Testis (tissue), 3 donors: ENCODE data around the gene IPO7. TPM values are rescaled to one million over a fixed set of nuclear protein-coding genes. Genes with fewer than 3 reads are reported as not detected.
A peak's percentile ranks its signal among the peaks of the same experiment; 100 is the strongest.
"Not testable (repeated sequence)": the region's sequence is repeated elsewhere in the genome, so short reads cannot be mapped to it uniquely, and the experiment has no call there.

ENCODE experiments used
- DNase-seq: peaks from one replicate; pipeline ENCODE4 v3.0.0-alpha.2; 2019
- H3K27ac ChIP-seq, 2 donors: fragments of 200-600 bp; sonication (generic); one replicate each; pipeline ENCODE4 v1.5.1; 2019
- H3K27me3 ChIP-seq: fragments of 200-600 bp; sonication (generic); one replicate; pipeline ENCODE4 v1.5.1; 2019
- H3K36me3 ChIP-seq: fragments of 200-600 bp; sonication (generic); one replicate; pipeline ENCODE4 v1.5.1; 2017; ENCODE audit warnings: low read depth; ENCODE audit errors: missing control alignments
- H3K4me1 ChIP-seq: fragments of 200-600 bp; sonication (generic); one replicate; pipeline ENCODE4 v1.5.1; 2019
- H3K4me3 ChIP-seq, 2 donors: fragments of 200-600 bp; sonication (generic); one replicate each; pipeline ENCODE4 v1.5.1; 2017 to 2019
- H3K9me3 ChIP-seq: fragments of 200-600 bp; sonication (generic); one replicate; pipeline ENCODE4 v1.5.1; 2017
- CTCF ChIP-seq, 3 experiments: fragments of 450-650 bp in 2 of 3; fragments of 200-600 bp in 1 of 3; sonication (generic) in 1 of 3; IDR thresholded peaks; one replicate each; pipeline ENCODE4 v1.5.1; 2016 to 2019; ENCODE audit warnings: antibody characterized with exemption in 3 of 3, mild to moderate bottlenecking in 2 of 3, moderate library complexity in 1 of 3
- POLR2A ChIP-seq: fragments of 450-650 bp; IDR thresholded peaks from one replicate; pipeline ENCODE4 v1.6.1; 2017; ENCODE audit warnings: antibody characterized with exemption, mild to moderate bottlenecking, moderate library complexity
- WGBS, 2 donors: methylation state at CpG; one replicate each; pipeline ENCODE4 v1.1.5; 2018; 5-methylcytosine and 5-hydroxymethylcytosine counted together
- intact Hi-C: fragments of 100-400 bp; cut with DNase I; formaldehyde crosslinking; loops from one replicate; pipeline ENCODE4 v1.15.1; 2023; ENCODE audit warnings: low total_unique reads
- polyA plus RNA-seq: library from polyadenylated mRNA; stranded (reverse); fragments of 350-450 nt; fragmentation: Illumina TruSeq; extraction: RNeasy Lipid Tissue Mini Kit (QIAGEN cat#74804); gene quantifications from one replicate; pipeline ENCODE4 v1.2.3, GENCODE V29; 2014; ENCODE audit warnings: low read depth, low replicate concordance; ENCODE audit not compliant: insufficient read depth
- total RNA-seq, 2 donors: library from RNA; depleted of rRNA; stranded (reverse); fragments of >200 nt; gene quantifications; one replicate each; pipeline ENCODE4 v1.2.3, GENCODE V29; 2016

Gene IPO7
- total and polyA plus RNA-seq, 3 donors from 2014 or later, result 28.8 to 65.6 (median 51.7) TPM

- intact Hi-C loops, result no loop called here
- 57 to 70% methylated on average over 6 of the region's 6 CpGs for WGBS, 2 donors
- no peak overlapping the region for H3K27ac ChIP-seq
- H3K9me3 ChIP-seq, result no peaks in the 10 kb centered on the region
- H3K27me3 ChIP-seq, result no peaks in the 10 kb centered on the region
- no peak overlapping the region for H3K4me3 ChIP-seq
- TF ChIP-seq CTCF (IDR thresholded peaks at IDR 0.05) (no peak), POLR2A (no peak)
- DNase-seq, result no peak
- no peaks in the 10 kb centered on the region for H3K4me1 ChIP-seq
- no peaks in the 10 kb centered on the region for H3K36me3 ChIP-seq
These were observed 33.1 kb upstream of the IPO7 start for GRCh38 chr11:9351321-9351881.

GRCh38 chr11:9357041-9357440 lies 27.4 kb upstream of the IPO7 start:
- H3K4me1 ChIP-seq, result peaks cover 4% of the 10 kb centered on the region
- no peaks in the 10 kb centered on the region for H3K27me3 ChIP-seq
- no peak overlapping the region for H3K27ac ChIP-seq
- no peaks in the 10 kb centered on the region for H3K9me3 ChIP-seq
- 90 to 96% methylated on average over 4 of the region's 4 CpGs for WGBS, 2 donors
- intact Hi-C loops, result no loop called here
- TF ChIP-seq CTCF (IDR thresholded peaks at IDR 0.05) (no peak), POLR2A (no peak)
- H3K4me3 ChIP-seq, result no peak overlapping the region
- DNase-seq, result no peak
- no peaks in the 10 kb centered on the region for H3K36me3 ChIP-seq

GRCh38 chr11:9360862-9361622 lies 23.4 kb upstream of the IPO7 start:
- H3K27me3 ChIP-seq, H3K9me3 ChIP-seq, H3K4me3 ChIP-seq, DNase-seq, intact Hi-C loops, H3K36me3 ChIP-seq: not testable (repeated sequence)
- peaks cover 23% of the 10 kb centered on the region for H3K4me1 ChIP-seq
- peak overlapping the region in 1 of 2 donors; percentile 100 for H3K27ac ChIP-seq
- WGBS, 2 donors, result 90 to 93% methylated on average over 13 of the region's 13 CpGs

- no peak for TF ChIP-seq POLR2A
- no peak for TF ChIP-seq CTCF (IDR thresholded peaks at IDR 0.05)
- H3K9me3 ChIP-seq, result no peaks in the 10 kb centered on the region
- peak overlapping the region in 1 of 2 donors; percentile 100 for H3K27ac ChIP-seq
- intact Hi-C loops, result no loop called here
- H3K36me3 ChIP-seq, result no peaks in the 10 kb centered on the region
- H3K4me1 ChIP-seq, result peaks cover 27% of the 10 kb centered on the region
- H3K4me3 ChIP-seq, result no peak overlapping the region
- WGBS, 2 donors, result 44 to 48% methylated on average over 2 of the region's 2 CpGs
- no peaks in the 10 kb centered on the region for H3K27me3 ChIP-seq
- peak; percentile 34 for DNase-seq
These were observed 22.0 kb upstream of the IPO7 start for GRCh38 chr11:9362393-9362863.

GRCh38 chr11:9363954-9364912 lies 20.2 kb upstream of the IPO7 start:
- Histone ChIP-seq H3K27me3 (no peaks in the 10 kb centered on the region), H3K4me1 (peaks cover 27% of the 10 kb centered on the region), H3K36me3 (no peaks in the 10 kb centered on the region), H3K4me3 (peak overlapping the region; percentile 67 to 75), H3K27ac (peak overlapping the region; percentile 98 to 100), H3K9me3 (no peaks in the 10 kb centered on the region)
- intact Hi-C loops, result no loop called here
- DNase-seq, result peak; percentile 93
- TF ChIP-seq CTCF (IDR thresholded peaks at IDR 0.05) (no peak), POLR2A (no peak)
- WGBS, 2 donors, result 1 to 4% methylated on average over 33 to 54 of the region's 64 CpGs
